Mononuclear cell (primary cell): ENCODE data around the gene UST. TPM values are rescaled to one million over a fixed set of nuclear protein-coding genes. Genes with fewer than 3 reads are reported as not detected.

ENCODE experiments used
- H3K27me3 ChIP-seq: 2 replicates; pipeline ENCODE4 v1.6.0; 2011; ENCODE audit warnings: low read length, control low read depth; ENCODE audit not compliant: insufficient read depth
- H3K4me1 ChIP-seq: 2 replicates; pipeline ENCODE4 v1.5.1; 2011; ENCODE audit warnings: mild to moderate bottlenecking, low read length, control low read depth; ENCODE audit not compliant: insufficient read depth
- H3K4me3 ChIP-seq: 2 replicates; pipeline ENCODE4 v1.5.1; 2011; ENCODE audit warnings: mild to moderate bottlenecking, low read length, moderate library complexity
- H3K9me3 ChIP-seq: 2 replicates; pipeline ENCODE4 v1.5.1; 2011; ENCODE audit warnings: low read depth, mild to moderate bottlenecking, control low read depth, low read length
- total RNA-seq: library from RNA; depleted of rRNA; stranded (reverse); fragments of >200 nt; gene quantifications from one replicate; pipeline ENCODE4 v1.2.3, GENCODE V29; 2012

Gene UST
- total RNA-seq, 1 donor: 1.5 TPM

GRCh38 chr6:148794797-148795196, 48.0 kb downstream of the UST start:
- Histone ChIP-seq H3K4me3 (no peak overlapping the region), H3K4me1 (no peaks in the 10 kb centered on the region), H3K9me3 (peaks cover 11% of the 10 kb centered on the region), H3K27me3 (no peaks in the 10 kb centered on the region)

GRCh38 chr6:148795563-148795962, 48.7 kb downstream of the UST start:
- no peak overlapping the region for H3K4me3 ChIP-seq
- H3K4me1 ChIP-seq: no peaks in the 10 kb centered on the region
- H3K9me3 ChIP-seq: peaks cover 11% of the 10 kb centered on the region
- no peaks in the 10 kb centered on the region for H3K27me3 ChIP-seq

DNA sequence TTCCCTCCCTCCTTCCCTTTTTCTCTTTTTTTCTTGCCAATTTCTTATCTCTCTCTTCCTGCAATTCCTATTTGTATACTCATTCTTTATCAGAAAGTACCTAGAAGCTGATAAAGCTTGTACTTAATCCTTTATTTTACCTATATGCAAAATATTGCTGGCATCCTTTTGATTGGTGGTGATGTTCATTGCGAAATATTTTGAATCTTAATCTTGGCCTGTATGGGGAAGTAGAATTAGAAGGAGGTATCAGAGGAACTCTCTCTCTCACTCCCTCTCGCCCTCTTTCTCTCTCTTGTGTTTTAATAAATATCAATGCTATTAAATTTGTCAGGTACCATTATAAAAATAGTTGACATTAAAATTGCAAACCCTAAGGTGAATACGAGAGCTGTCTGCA, 52.8 kb downstream of the UST start:
- Histone ChIP-seq H3K27me3 (no peaks in the 10 kb centered on the region), H3K4me1 (no peaks in the 10 kb centered on the region), H3K4me3 (no peak overlapping the region), H3K9me3 (no peaks in the 10 kb centered on the region)

GRCh38 chr6:148800536-148800935, 53.7 kb downstream of the UST start:
- Histone ChIP-seq H3K27me3 (no peaks in the 10 kb centered on the region), H3K9me3 (no peaks in the 10 kb centered on the region), H3K4me1 (no peaks in the 10 kb centered on the region)

GRCh38 chr6:148803979-148804378, 57.1 kb downstream of the UST start:
- Histone ChIP-seq H3K4me1 (no peaks in the 10 kb centered on the region), H3K27me3 (no peaks in the 10 kb centered on the region), H3K4me3 (no peak overlapping the region), H3K9me3 (no peaks in the 10 kb centered on the region)

More at GRCh38 chr6:148800536-148800935, 53.7 kb downstream of the UST start:
- H3K4me3 ChIP-seq: no peak overlapping the region

DNA sequence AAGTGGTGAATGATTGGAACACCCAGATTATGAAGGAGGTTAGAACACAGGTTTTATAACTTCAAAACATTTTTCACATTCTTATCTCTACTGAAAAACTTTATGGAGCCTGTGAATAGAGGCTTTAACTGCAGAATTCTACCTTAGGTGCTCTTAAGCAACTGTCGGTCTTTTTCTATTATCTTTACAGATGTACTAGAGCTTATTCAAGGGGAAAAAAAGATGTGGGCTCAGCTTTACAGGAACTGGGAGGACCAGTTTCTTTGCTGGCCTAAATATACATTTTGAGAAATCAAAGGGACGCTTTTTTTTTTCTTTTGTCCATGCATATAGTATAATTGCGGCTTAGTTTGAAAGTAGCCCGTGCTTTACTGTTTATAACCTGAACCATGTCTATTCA, 58.9 kb downstream of the UST start:
- Histone ChIP-seq H3K27me3 (no peaks in the 10 kb centered on the region), H3K9me3 (no peaks in the 10 kb centered on the region), H3K4me1 (no peaks in the 10 kb centered on the region), H3K4me3 (no peak overlapping the region)

GRCh38 chr6:148807784-148808183, 61.0 kb downstream of the UST start:
- H3K4me3 ChIP-seq: no peak overlapping the region
- no peaks in the 10 kb centered on the region for H3K4me1 ChIP-seq
- no peaks in the 10 kb centered on the region for H3K27me3 ChIP-seq
- H3K9me3 ChIP-seq: no peaks in the 10 kb centered on the region

GRCh38 chr6:148808786-148809304, 62.0 kb downstream of the UST start:
- H3K4me1 ChIP-seq: no peaks in the 10 kb centered on the region
- no peaks in the 10 kb centered on the region for H3K27me3 ChIP-seq
- H3K4me3 ChIP-seq: no peak overlapping the region
- no peaks in the 10 kb centered on the region for H3K9me3 ChIP-seq

- no peaks in the 10 kb centered on the region for H3K4me1 ChIP-seq
- H3K9me3 ChIP-seq: no peaks in the 10 kb centered on the region
- no peaks in the 10 kb centered on the region for H3K27me3 ChIP-seq
- H3K4me3 ChIP-seq: no peak overlapping the region
These were observed 64.6 kb downstream of the UST start for GRCh38 chr6:148811459-148811858.

- no peaks in the 10 kb centered on the region for H3K9me3 ChIP-seq
- H3K27me3 ChIP-seq: no peaks in the 10 kb centered on the region
- H3K4me1 ChIP-seq: no peaks in the 10 kb centered on the region
- no peak overlapping the region for H3K4me3 ChIP-seq
These were observed 67.4 kb downstream of the UST start for GRCh38 chr6:148814082-148814790.

GRCh38 chr6:148814869-148815268, 68.0 kb downstream of the UST start:
- Histone ChIP-seq H3K4me1 (no peaks in the 10 kb centered on the region), H3K27me3 (no peaks in the 10 kb centered on the region), H3K9me3 (no peaks in the 10 kb centered on the region), H3K4me3 (no peak overlapping the region)

- Histone ChIP-seq H3K4me1 (no peaks in the 10 kb centered on the region), H3K27me3 (no peaks in the 10 kb centered on the region), H3K9me3 (no peaks in the 10 kb centered on the region), H3K4me3 (no peak overlapping the region)
These were observed 69.3 kb downstream of the UST start for GRCh38 chr6:148816117-148816516.

DNA sequence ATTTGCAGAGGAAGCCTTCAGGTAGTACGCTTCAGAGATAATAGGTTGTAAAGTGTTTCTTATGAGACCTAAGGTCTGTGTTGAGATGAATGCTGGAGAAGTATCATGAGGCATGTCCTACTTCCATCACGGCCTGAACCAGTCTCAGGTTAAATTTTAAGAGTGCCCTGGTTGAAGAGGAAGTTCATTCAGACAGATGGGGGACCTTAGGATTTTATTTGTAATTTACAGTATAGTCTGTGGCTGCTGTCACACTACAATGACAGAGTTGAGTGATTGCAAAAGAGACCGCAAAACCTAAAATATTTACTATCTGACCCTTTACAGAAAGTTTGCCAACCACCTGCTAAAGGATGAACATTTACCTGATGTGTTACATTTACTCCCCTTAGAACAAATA, 70.9 kb downstream of the UST start:
- H3K27me3 ChIP-seq: no peaks in the 10 kb centered on the region
- no peak overlapping the region for H3K4me3 ChIP-seq
- no peaks in the 10 kb centered on the region for H3K4me1 ChIP-seq

DNA sequence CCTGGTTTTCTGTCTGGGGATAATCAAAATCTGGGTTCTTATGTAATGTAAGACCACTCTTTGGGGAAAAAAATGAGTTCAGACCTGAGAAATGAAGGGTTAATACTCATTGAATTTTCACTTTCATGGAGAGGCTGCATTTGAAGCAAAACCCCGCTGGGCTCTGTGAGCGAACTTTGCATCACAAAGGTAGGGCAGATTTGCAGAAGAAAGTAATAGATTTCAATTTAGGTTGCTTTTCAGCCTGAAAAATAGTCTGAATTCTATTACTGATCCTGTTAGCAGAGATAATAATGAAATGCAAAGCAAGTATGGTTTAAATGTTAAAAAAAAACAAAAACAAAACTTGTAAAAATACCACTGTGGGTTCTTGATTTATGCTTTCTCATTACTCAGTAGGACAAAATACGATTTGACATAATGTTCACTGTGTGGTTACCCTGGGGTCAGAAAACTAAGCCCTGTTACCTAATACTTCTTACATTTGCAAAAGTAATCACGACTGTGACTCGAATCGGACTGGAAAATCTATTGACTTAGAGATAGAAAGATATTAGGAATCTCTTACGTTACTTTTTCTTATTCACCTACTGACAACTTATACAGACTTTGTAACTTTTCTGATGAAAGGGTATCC, 72.2 kb downstream of the UST start:
- H3K4me1 ChIP-seq: no peaks in the 10 kb centered on the region
- H3K27me3 ChIP-seq: no peaks in the 10 kb centered on the region
- no peak overlapping the region for H3K4me3 ChIP-seq
- no peaks in the 10 kb centered on the region for H3K9me3 ChIP-seq

More for the DNA sequence above, 70.9 kb downstream of the UST start:
- no peaks in the 10 kb centered on the region for H3K9me3 ChIP-seq

GRCh38 chr6:148819852-148820251, 73.0 kb downstream of the UST start:
- Histone ChIP-seq H3K4me1 (no peaks in the 10 kb centered on the region), H3K27me3 (no peaks in the 10 kb centered on the region), H3K4me3 (no peak overlapping the region), H3K9me3 (no peaks in the 10 kb centered on the region)

DNA sequence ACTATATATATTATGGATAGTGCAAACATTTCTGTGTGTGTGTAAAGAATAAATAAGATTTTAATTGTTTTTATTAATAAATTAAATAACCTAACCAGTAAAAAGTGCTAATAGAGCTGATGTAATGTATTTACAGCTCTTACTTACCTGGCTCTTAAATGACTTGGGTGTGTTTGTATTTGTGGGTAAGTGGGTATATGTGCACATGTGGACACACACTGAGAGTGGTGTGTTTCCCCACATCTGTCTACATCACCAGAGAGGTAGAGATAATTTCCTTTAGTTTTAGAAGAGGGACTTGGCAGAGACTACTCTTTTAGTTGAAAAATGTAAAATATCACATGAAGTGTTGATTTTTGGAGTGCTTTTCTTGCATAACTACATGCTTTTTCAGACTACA, 76.0 kb downstream of the UST start:
- H3K4me3 ChIP-seq: no peak overlapping the region
- no peaks in the 10 kb centered on the region for H3K9me3 ChIP-seq
- no peaks in the 10 kb centered on the region for H3K4me1 ChIP-seq
- H3K27me3 ChIP-seq: no peaks in the 10 kb centered on the region
